Activated T-helper 1 cell treated with anti-CD3 and anti-CD28 coated beads, Interleukin-12 subunit alpha, Interleukin-12 subunit beta, Interleukin-2, Interleukin-4 antibody, amounts not matched to agents 30 ng/mL and 10 ng/mL and 1 ng/mL, durations not matched to agents 14 hours and 24 hours and 36 hours (primary cell): ENCODE data around the gene POU3F1. TPM values are rescaled to one million over a fixed set of nuclear protein-coding genes. Genes with fewer than 3 reads are reported as not detected.

Source experiments
- DNase-seq: peaks from one replicate; pipeline ENCODE4 v3.0.0; 2021; ENCODE audit warnings: low spot score
- H3K27ac Mint-ChIP-seq: one replicate; pipeline ENCODE4 v1.8.0; 2021; ENCODE audit warnings: mild to moderate bottlenecking, mixed read lengths
- H3K27me3 Mint-ChIP-seq: one replicate; pipeline ENCODE4 v1.8.0; 2022; ENCODE audit warnings: mild to moderate bottlenecking, moderate library complexity, mixed read lengths; ENCODE audit not compliant: insufficient read depth
- H3K36me3 Mint-ChIP-seq: one replicate; pipeline ENCODE4 v1.8.0; 2021; ENCODE audit warnings: low read depth, mixed read lengths
- H3K4me1 Mint-ChIP-seq: one replicate; pipeline ENCODE4 v1.8.0; 2021; ENCODE audit warnings: low read depth, mixed read lengths
- H3K4me3 Mint-ChIP-seq: one replicate; pipeline ENCODE4 v1.8.0; 2021; ENCODE audit warnings: mild to moderate bottlenecking, moderate library complexity, mixed read lengths
- H3K9me3 Mint-ChIP-seq: one replicate; pipeline ENCODE4 v1.8.0; 2021; ENCODE audit warnings: mixed read lengths
- intact Hi-C: fragments of 100-400 bp; cut with micrococcal nuclease; formaldehyde crosslinking; loops from one replicate; pipeline ENCODE4 v1.15.1; 2024
- total RNA-seq: library from RNA; stranded (reverse); gene quantifications from 2 replicates; pipeline ENCODE4 v1.2.3, GENCODE V29; 2022

The POU3F1 gene
- total RNA-seq, 1 donor from 2014 or later: 1.8 TPM

GRCh38 chr1:38084113-38084512, 37.5 kb upstream of the POU3F1 start:
- peaks cover 6% of the 10 kb centered on the region for H3K27me3 Mint-ChIP-seq
- H3K4me1 Mint-ChIP-seq: no peaks in the 10 kb centered on the region
- no peaks in the 10 kb centered on the region for H3K9me3 Mint-ChIP-seq
- intact Hi-C loops: no loop called here
- DNase-seq: no peak
- no peaks in the 10 kb centered on the region for H3K36me3 Mint-ChIP-seq
- no peak overlapping the region for H3K4me3 Mint-ChIP-seq
- no peak overlapping the region for H3K27ac Mint-ChIP-seq

DNA sequence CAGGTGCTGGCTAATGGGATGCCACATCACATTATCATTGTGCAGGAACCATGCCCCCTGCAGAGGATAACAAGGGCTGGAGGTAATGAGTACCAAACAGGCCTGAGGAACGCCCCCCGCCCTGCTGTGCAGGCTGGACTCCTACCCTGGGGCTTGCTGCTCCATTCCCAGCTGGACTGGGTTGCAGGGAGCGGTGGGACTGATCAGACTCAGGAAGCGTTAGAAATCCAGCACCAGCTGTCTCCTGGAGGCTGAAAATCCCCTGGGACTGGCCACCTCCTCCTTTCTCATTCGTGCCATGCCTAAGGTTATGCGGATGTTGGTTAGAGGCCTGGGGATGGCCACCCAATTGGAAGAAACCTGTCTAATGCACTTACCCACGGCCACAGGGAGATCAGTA, 36.9 kb upstream of the POU3F1 start:
- Mint-ChIP-seq H3K27ac (no peak overlapping the region), H3K4me1 (no peaks in the 10 kb centered on the region), H3K9me3 (no peaks in the 10 kb centered on the region), H3K36me3 (no peaks in the 10 kb centered on the region), H3K4me3 (no peak overlapping the region), H3K27me3 (peaks cover 6% of the 10 kb centered on the region)
- intact Hi-C loops: no loop called here
- no peak for DNase-seq

DNA sequence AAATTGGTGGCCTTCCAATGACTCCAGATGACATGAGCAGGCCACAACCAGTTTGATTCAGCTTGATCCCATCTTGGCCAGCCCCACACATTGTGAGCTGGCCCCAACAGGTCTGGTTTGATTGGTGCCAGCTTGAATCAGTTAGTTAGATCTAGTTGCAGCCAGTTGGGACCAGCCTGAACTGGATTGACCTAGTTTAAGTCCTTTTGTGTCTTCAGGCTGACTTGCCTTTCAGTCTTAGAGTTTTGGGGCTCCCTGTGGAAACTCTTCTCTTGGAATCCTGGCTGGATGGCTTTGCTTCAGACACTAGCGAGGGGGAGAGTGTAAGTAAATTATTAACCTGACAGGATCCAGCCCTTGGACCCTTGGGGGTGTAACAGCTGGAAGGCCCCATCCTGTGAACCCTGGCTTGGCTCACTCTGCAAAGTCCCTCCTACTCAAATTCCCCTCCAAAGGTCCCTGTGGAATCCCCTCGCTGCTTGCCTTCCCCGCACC, 36.2 kb upstream of the POU3F1 start:
- H3K9me3 Mint-ChIP-seq: no peaks in the 10 kb centered on the region

GRCh38 chr1:38079019-38079418, 32.4 kb upstream of the POU3F1 start:
- no peak for DNase-seq
- Mint-ChIP-seq H3K27me3 (peaks cover 7% of the 10 kb centered on the region), H3K9me3 (no peaks in the 10 kb centered on the region), H3K36me3 (no peaks in the 10 kb centered on the region), H3K27ac (no peak overlapping the region), H3K4me3 (no peak overlapping the region), H3K4me1 (no peaks in the 10 kb centered on the region)
- intact Hi-C loops: no loop called here

More for the DNA sequence above, 36.2 kb upstream of the POU3F1 start:
- intact Hi-C loops: no loop called here
- Mint-ChIP-seq H3K4me3 (no peak overlapping the region), H3K27ac (no peak overlapping the region), H3K36me3 (no peaks in the 10 kb centered on the region), H3K27me3 (peaks cover 2% of the 10 kb centered on the region), H3K4me1 (no peaks in the 10 kb centered on the region)
- DNase-seq: no peak

DNA sequence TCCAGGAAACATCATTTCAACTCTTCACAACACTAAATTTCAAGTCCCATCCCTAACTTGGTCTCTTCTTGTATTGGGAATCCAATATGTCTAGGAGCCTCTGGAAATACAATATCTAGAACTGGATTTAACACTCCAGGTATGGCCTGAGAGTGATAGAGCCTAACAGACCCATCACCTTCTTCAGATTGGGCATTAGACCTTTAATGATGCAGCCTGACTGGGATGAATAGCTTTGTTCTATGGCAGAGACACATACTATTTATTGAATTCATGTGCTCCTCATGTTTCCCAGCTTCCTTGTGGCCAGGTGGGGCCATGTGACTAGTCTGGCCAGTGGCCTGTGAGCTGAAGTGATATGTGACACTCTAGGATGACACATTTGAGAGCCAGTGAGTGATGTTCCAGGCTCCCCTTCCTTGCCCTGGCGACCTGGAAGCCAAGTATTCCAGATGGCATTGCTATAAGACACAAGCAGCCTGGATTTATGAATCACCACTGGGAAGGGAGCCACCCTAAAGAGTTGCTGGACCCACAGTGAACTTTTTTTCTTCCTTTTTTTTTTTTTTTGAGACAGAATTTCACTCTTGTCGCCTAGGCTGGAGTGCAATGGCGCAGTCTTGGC, 31.0 kb upstream of the POU3F1 start:
- H3K27ac Mint-ChIP-seq: no peak overlapping the region
- intact Hi-C loops: no loop called here
- H3K9me3 Mint-ChIP-seq: no peaks in the 10 kb centered on the region

GRCh38 chr1:38076455-38076854, 29.9 kb upstream of the POU3F1 start:
- Mint-ChIP-seq H3K27ac (no peak overlapping the region), H3K27me3 (peaks cover 12% of the 10 kb centered on the region), H3K4me1 (no peaks in the 10 kb centered on the region), H3K4me3 (no peak overlapping the region), H3K36me3 (no peaks in the 10 kb centered on the region), H3K9me3 (no peaks in the 10 kb centered on the region)
- no peak for DNase-seq
- intact Hi-C loops: no loop called here

More for the DNA sequence above, 31.0 kb upstream of the POU3F1 start:
- peaks cover 7% of the 10 kb centered on the region for H3K27me3 Mint-ChIP-seq
- H3K4me1 Mint-ChIP-seq: no peaks in the 10 kb centered on the region
- DNase-seq: no peak
- no peak overlapping the region for H3K4me3 Mint-ChIP-seq
- no peaks in the 10 kb centered on the region for H3K36me3 Mint-ChIP-seq

GRCh38 chr1:38076038-38076437, 29.4 kb upstream of the POU3F1 start:
- no peak for DNase-seq
- peaks cover 16% of the 10 kb centered on the region for H3K27me3 Mint-ChIP-seq
- no peaks in the 10 kb centered on the region for H3K36me3 Mint-ChIP-seq
- no peak overlapping the region for H3K27ac Mint-ChIP-seq
- no peak overlapping the region for H3K4me3 Mint-ChIP-seq
- H3K4me1 Mint-ChIP-seq: no peaks in the 10 kb centered on the region
- H3K9me3 Mint-ChIP-seq: no peaks in the 10 kb centered on the region
- intact Hi-C loops: no loop called here

GRCh38 chr1:38075191-38075590, 28.6 kb upstream of the POU3F1 start:
- Mint-ChIP-seq H3K27ac (no peak overlapping the region), H3K4me3 (no peak overlapping the region), H3K9me3 (no peaks in the 10 kb centered on the region), H3K4me1 (no peaks in the 10 kb centered on the region), H3K27me3 (peaks cover 17% of the 10 kb centered on the region), H3K36me3 (no peaks in the 10 kb centered on the region)
- DNase-seq: no peak
- intact Hi-C loops: no loop called here

DNA sequence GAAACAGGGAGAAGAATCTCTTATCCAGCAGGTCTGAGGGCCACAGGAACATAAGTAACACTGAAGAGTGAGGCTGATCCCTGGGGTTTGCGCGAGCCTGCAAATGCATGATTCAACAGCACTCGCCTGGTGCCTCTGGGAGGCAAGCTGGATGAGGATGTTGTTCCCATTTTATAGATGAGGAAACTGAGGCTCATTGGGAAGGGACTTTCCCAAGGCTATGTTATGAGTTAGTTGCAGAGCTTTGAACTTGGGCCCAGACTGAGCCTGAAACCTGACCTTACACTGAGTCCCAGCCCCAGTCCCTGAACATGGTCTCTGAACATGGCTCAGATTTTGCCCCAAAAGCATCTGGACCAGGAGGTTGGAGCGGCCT, 27.7 kb upstream of the POU3F1 start:
- H3K27ac Mint-ChIP-seq: no peak overlapping the region
- intact Hi-C loops: no loop called here
- no peaks in the 10 kb centered on the region for H3K4me1 Mint-ChIP-seq
- no peak for DNase-seq
- H3K36me3 Mint-ChIP-seq: no peaks in the 10 kb centered on the region
- H3K4me3 Mint-ChIP-seq: no peak overlapping the region
- peaks cover 17% of the 10 kb centered on the region for H3K27me3 Mint-ChIP-seq
- H3K9me3 Mint-ChIP-seq: no peaks in the 10 kb centered on the region

- Mint-ChIP-seq H3K4me1 (no peaks in the 10 kb centered on the region), H3K4me3 (no peak overlapping the region), H3K27ac (no peak overlapping the region), H3K36me3 (no peaks in the 10 kb centered on the region), H3K9me3 (no peaks in the 10 kb centered on the region), H3K27me3 (peaks cover 17% of the 10 kb centered on the region)
- intact Hi-C loops: no loop called here
- no peak for DNase-seq
These were observed 27.1 kb upstream of the POU3F1 start for GRCh38 chr1:38073534-38074301.

GRCh38 chr1:38072858-38073257, 26.3 kb upstream of the POU3F1 start:
- intact Hi-C loops: loop anchor here (1.0 kb wide), 1 partner anchor 47 kb away; no protein-coding TSS in a partner anchor
- Mint-ChIP-seq H3K36me3 (no peaks in the 10 kb centered on the region), H3K4me3 (no peak overlapping the region), H3K4me1 (no peaks in the 10 kb centered on the region), H3K9me3 (no peaks in the 10 kb centered on the region), H3K27ac (no peak overlapping the region), H3K27me3 (peaks cover 23% of the 10 kb centered on the region)
- DNase-seq: no peak

DNA sequence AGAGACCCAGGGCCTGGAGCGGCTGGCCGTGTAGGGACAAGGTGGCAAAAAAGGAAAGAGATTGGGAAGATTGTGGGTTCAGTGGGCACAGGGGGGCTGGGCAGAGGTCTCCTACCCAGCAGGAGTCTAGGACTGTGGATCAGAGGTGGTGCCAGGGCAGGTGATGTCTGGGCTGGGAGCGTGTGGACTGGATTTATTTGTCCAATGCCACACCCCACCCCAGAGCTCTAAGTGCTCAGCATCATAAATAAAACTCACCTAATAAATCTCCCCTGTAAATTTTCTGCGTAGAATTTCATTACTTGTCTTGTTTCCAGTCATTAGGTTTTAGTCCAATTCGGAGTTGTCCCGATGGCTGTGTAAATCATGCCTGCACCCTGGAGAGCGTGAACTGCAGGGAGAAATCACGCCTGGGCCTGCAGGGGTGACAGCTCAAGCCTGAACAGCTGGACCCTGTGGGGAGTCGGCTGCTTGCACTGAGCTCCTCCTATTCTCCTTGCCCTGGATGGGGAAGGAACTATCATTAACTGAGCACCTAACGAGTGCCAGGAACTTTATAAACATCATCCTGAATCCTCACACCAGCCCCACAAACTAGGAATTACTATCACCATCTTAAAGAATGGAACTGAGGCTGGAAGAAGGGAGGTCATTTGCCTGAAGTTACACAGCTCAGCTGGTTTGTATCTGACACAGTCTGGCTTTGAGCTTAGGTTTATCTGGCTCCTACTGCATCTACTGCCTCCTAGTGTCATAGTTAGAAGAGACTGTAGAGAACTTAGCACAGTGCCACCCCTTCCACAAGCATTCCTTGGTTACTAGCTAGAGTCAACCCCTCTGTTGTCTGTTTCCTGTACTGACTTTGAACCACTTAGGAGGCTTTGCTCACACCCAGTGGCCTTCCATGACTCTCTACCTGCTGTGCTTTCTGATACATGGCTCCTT, 25.0 kb upstream of the POU3F1 start:
- Mint-ChIP-seq H3K4me1 (no peaks in the 10 kb centered on the region), H3K27me3 (peaks cover 24% of the 10 kb centered on the region), H3K4me3 (no peak overlapping the region), H3K27ac (no peak overlapping the region), H3K9me3 (no peaks in the 10 kb centered on the region), H3K36me3 (no peaks in the 10 kb centered on the region)
- intact Hi-C loops: loop anchor here (1.0 kb wide), 1 partner anchor 45 kb away; no protein-coding TSS in a partner anchor
- DNase-seq: no peak

DNA sequence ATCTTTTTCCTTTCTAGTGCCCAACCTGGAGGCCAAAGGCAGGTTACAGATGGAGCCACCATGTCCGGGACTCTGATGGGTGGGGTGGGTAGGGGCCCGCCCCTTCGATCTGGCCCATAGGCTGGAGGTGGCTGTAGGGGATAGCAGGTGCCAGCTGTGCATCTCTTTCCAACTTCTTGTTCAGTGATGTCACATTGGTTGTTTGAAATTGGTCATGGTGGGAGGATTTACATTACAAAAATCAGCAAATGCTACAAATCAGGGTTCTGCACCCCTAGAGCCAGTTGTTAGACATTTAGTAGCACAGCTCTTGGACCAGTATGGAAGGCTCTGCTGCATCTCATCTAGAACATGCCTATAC, 22.4 kb upstream of the POU3F1 start:
- Mint-ChIP-seq H3K27me3 (peaks cover 18% of the 10 kb centered on the region), H3K9me3 (no peaks in the 10 kb centered on the region), H3K4me3 (no peak overlapping the region), H3K36me3 (no peaks in the 10 kb centered on the region), H3K4me1 (no peaks in the 10 kb centered on the region), H3K27ac (no peak overlapping the region)
- no peak for DNase-seq
- intact Hi-C loops: no loop called here
